Ovary (tissue), 3 donors: Measurements from ENCODE around the gene SH3BP1.

Experiments used
- CTCF ChIP-seq, 3 donors: fragments of 450-650 bp in 2 of 3; fragments of 200-600 bp in 1 of 3; IDR thresholded peaks; one replicate each; pipeline versions ENCODE4 v1.5.1 to v1.8.0; 2016 to 2022; ENCODE audit warnings: antibody characterized with exemption in 3 of 3, mild to moderate bottlenecking in 1 of 3
- POLR2A ChIP-seq: fragments of 450-650 bp; IDR thresholded peaks from one replicate; pipeline ENCODE4 v1.6.1; 2017; ENCODE audit warnings: antibody characterized with exemption, mild to moderate bottlenecking, moderate library complexity
- donor health status: DM: no; HTN: no; CAD: no.

- no peak for TF ChIP-seq CTCF (IDR thresholded peaks at IDR 0.05)
- TF ChIP-seq POLR2A, result no peak
These were observed 22.6 kb downstream of the SH3BP1 start for GRCh38 chr22:37662039-37662438.
